HCT116 (cell line): ENCODE measurements around the gene FBXL3. TPM values are rescaled to one million over a fixed set of nuclear protein-coding genes. Genes with fewer than 3 reads are reported as not detected.

Source experiments
- ATAC-seq: fragments of 200-7000 bp; cut with Tn5 transposase; 2 replicates; pipeline ENCODE4 v1.9.1; 2020; ENCODE audit warnings: mild to moderate bottlenecking, moderate library complexity
- BruUV-seq: library from RNA; stranded (reverse); fragments of 400-500 nt; replicated peaks from 2 replicates; lab custom pipeline; 2021; lab: Mats Ljungman, UMichigan
- CTCF ChIA-PET: fragments of 300-600 bp; sonication (Branson Sonifier 250); formaldehyde crosslinking; loops from one replicate; lab custom pipeline; 2021; ENCODE audit warnings: antibody characterized with exemption; lab: Charles Lee
- POLR2A ChIA-PET: fragments of 300-600, 350-600 bp; sonication (Branson Sonifier 250); formaldehyde crosslinking; loops from one replicate; lab custom pipeline; 2021; ENCODE audit warnings: antibody characterized with exemption; lab: Charles Lee
- RAD21 ChIA-PET, 2 experiments: fragments of 300-600 bp; sonication (Branson Sonifier 250); formaldehyde crosslinking; loops; one replicate each; lab custom pipeline; 2023; ENCODE audit warnings: low total read pairs in 2 of 2; ENCODE audit not compliant: uncharacterized antibody in 2 of 2, unreplicated experiment in 2 of 2, low non-redundant PET in 1 of 2; lab: Charles Lee
- DNase-seq: peaks from one replicate; pipeline ENCODE4 v3.0.0-alpha.2; 2010; ENCODE audit warnings: low read depth, low spot score
- H2AFZ ChIP-seq: fragments of 200-600 bp; shearing (Covaris generic), sonication (generic); 2 replicates; pipeline ENCODE4 v1.6.1; 2017; ENCODE audit warnings: low read depth, mixed run types, mixed read lengths, antibody characterized with exemption, low read length; ENCODE audit not compliant: poor library complexity, severe bottlenecking
- H3K27ac ChIP-seq: 2 replicates; pipeline ENCODE4 v1.5.1; 2012; ENCODE audit warnings: low read depth, low read length
- H3K27me3 ChIP-seq: fragments of 200-600 bp; sonication (generic); 2 replicates; pipeline ENCODE4 v1.6.1; 2016; ENCODE audit warnings: mixed run types, low read length, mixed read lengths; ENCODE audit not compliant: insufficient read depth
- H3K36me3 ChIP-seq, 2 experiments: fragments of 200-500 bp in 1 of 2; fragments of 200-600 bp in 1 of 2; sonication (Bioruptor generic) in 1 of 2; sonication (generic) in 1 of 2; 2 replicates each; pipeline versions ENCODE4 v1.5.1 to v1.6.1; 2014 to 2016; ENCODE audit warnings: low read length in 2 of 2, inconsistent platforms in 1 of 2, mixed read lengths in 1 of 2, mixed run types in 1 of 2; ENCODE audit not compliant: insufficient read depth in 2 of 2, control insufficient read depth in 1 of 2
- H3K4me1 ChIP-seq, 2 experiments: fragments of 200-600 bp in 1 of 2; sonication (generic) in 1 of 2; 2 replicates each; pipeline versions ENCODE4 v1.5.1 to v1.6.1; 2012 to 2017; ENCODE audit warnings: low read length in 2 of 2, inconsistent platforms in 1 of 2, mild to moderate bottlenecking in 1 of 2, mixed read lengths in 1 of 2, mixed run types in 1 of 2, moderate library complexity in 1 of 2; ENCODE audit not compliant: insufficient read depth in 2 of 2, control insufficient read depth in 1 of 2
- H3K4me2 ChIP-seq: fragments of 200-600 bp; sonication (generic); 2 replicates; pipeline ENCODE4 v1.6.1; 2017; ENCODE audit warnings: mixed run types, low read length, mixed read lengths
- H3K4me3 ChIP-seq, 2 experiments: fragments of 200-600 bp in 1 of 2; sonication (generic) in 1 of 2; replicated peaks in 1 of 2; 2 replicates each; pipeline ENCODE4 v1.5.1; 2011 to 2016; ENCODE audit warnings: low read length in 2 of 2, control low read depth in 1 of 2, low read depth in 1 of 2, mild to moderate bottlenecking in 1 of 2, mixed read lengths in 1 of 2, mixed run types in 1 of 2
- H3K79me2 ChIP-seq: fragments of 200-600 bp; sonication (generic); 2 replicates; pipeline ENCODE4 v1.6.1; 2017; ENCODE audit warnings: mild to moderate bottlenecking, mixed run types, low read length, moderate library complexity, mixed read lengths; ENCODE audit not compliant: insufficient read depth
- H3K9ac ChIP-seq: fragments of 200-600 bp; sonication (generic); 2 replicates; pipeline ENCODE4 v1.6.1; 2016; ENCODE audit warnings: low read length, mixed read lengths
- H3K9me2 ChIP-seq: fragments of 200-600 bp; sonication (generic), shearing (Covaris generic); 2 replicates; pipeline ENCODE4 v1.6.1; 2017; ENCODE audit warnings: mixed run types, mild to moderate bottlenecking, moderate library complexity; ENCODE audit not compliant: insufficient read depth
- H3K9me3 ChIP-seq, 2 experiments: fragments of 200-500 bp in 1 of 2; fragments of 200-600 bp in 1 of 2; sonication (Bioruptor generic) in 1 of 2; sonication (generic) in 1 of 2; 2 replicates each; pipeline ENCODE4 v1.6.1; 2014 to 2017; ENCODE audit warnings: low read length in 2 of 2, mixed read lengths in 2 of 2, inconsistent platforms in 1 of 2, low read depth in 1 of 2, mild to moderate bottlenecking in 1 of 2, mixed run types in 1 of 2, moderate library complexity in 1 of 2; ENCODE audit not compliant: control insufficient read depth in 1 of 2, insufficient read depth in 1 of 2
- H4K20me1 ChIP-seq: fragments of 200-600 bp; sonication (generic), shearing (Covaris generic); 2 replicates; pipeline ENCODE4 v1.6.1; 2017; ENCODE audit warnings: mixed run types, mild to moderate bottlenecking, moderate library complexity; ENCODE audit not compliant: insufficient read depth
- CEBPB ChIP-seq: IDR thresholded peaks from 2 replicates; pipeline ENCODE4 v1.6.1; 2012; ENCODE audit warnings: low read depth
- CTCF ChIP-seq, 3 experiments: fragments of 200-600 bp in 1 of 3; sonication (generic) in 1 of 3; IDR thresholded peaks in 2 of 3; conservative IDR thresholded peaks in 1 of 3; 2 replicates each; pipeline ENCODE4 v1.5.1; 2012 to 2017; ENCODE audit warnings: low read depth in 2 of 3, low read length in 2 of 3, antibody characterized with exemption in 1 of 3, borderline replicate concordance in 1 of 3, control low read depth in 1 of 3, mild to moderate bottlenecking in 1 of 3, mixed read lengths in 1 of 3, mixed run types in 1 of 3, moderate library complexity in 1 of 3; ENCODE audit not compliant: insufficient read depth in 1 of 3
- EGR1 ChIP-seq: IDR thresholded peaks from 2 replicates; pipeline ENCODE4 v1.6.1; 2012; ENCODE audit warnings: low read depth
- ELF1 ChIP-seq: IDR thresholded peaks from 2 replicates; pipeline ENCODE4 v1.6.1; 2012; ENCODE audit warnings: low read depth, borderline replicate concordance
- EZH2 ChIP-seq: fragments of 200-600 bp; sonication (generic); IDR thresholded peaks from 2 replicates; pipeline ENCODE4 v1.6.1; 2017; ENCODE audit warnings: antibody characterized with exemption, mixed run types
- FOSL1 ChIP-seq: IDR thresholded peaks from 2 replicates; pipeline ENCODE4 v1.6.1; 2012; ENCODE audit warnings: low read depth
- JUND ChIP-seq: IDR thresholded peaks from 2 replicates; pipeline ENCODE4 v1.6.1; 2012
- MAX ChIP-seq: IDR thresholded peaks from 2 replicates; pipeline ENCODE4 v1.6.1; 2012
- POLR2A ChIP-seq: IDR thresholded peaks from 2 replicates; pipeline ENCODE4 v1.7.0; 2011; ENCODE audit warnings: borderline replicate concordance; ENCODE audit not compliant: insufficient read depth, insufficient read length; ENCODE audit errors: extremely low read depth
- POLR2AphosphoS5 ChIP-seq: IDR thresholded peaks from 2 replicates; pipeline ENCODE4 v1.6.1; 2011; ENCODE audit warnings: mild to moderate bottlenecking, low read depth, low read length, moderate library complexity
- SIN3A ChIP-seq: IDR thresholded peaks from 2 replicates; pipeline ENCODE4 v1.6.1; 2012; ENCODE audit warnings: low read depth
- SP1 ChIP-seq: IDR thresholded peaks from 2 replicates; pipeline ENCODE4 v1.6.1; 2012; ENCODE audit warnings: low read depth
- SRF ChIP-seq: IDR thresholded peaks from 2 replicates; pipeline ENCODE4 v1.6.1; 2012; ENCODE audit warnings: low read depth
- ZFX ChIP-seq: fragments of 450-650 bp; IDR thresholded peaks from 2 replicates; pipeline ENCODE4 v1.6.1; 2017
- intact Hi-C: fragments of 100-400 bp; cut with micrococcal nuclease; formaldehyde crosslinking; loops from 2 replicates; pipeline ENCODE4 v1.10.0; 2022
- total RNA-seq: library from RNA; stranded (reverse); gene quantifications from one replicate; pipeline ENCODE4 v1.2.1, GENCODE V29; 2021; ENCODE audit not compliant: unreplicated experiment
- TF ChIP-seq, protein P1 (sequence below): IDR thresholded peaks from 2 replicates; pipeline ENCODE4 v1.6.1; 2012
- TF ChIP-seq, protein P2 (sequence below): IDR thresholded peaks from 2 replicates; pipeline ENCODE4 v1.6.1; 2011; ENCODE audit warnings: mild to moderate bottlenecking, low read length, moderate library complexity; ENCODE audit not compliant: insufficient replicate concordance; ENCODE audit errors: extremely low read depth

FBXL3 gene
- total RNA-seq, 1 experiment from 2014 or later = 24.0 TPM

GRCh38 chr13:76983676-76984075, 43.3 kb downstream of the FBXL3 start:
- Histone ChIP-seq H3K79me2 (no peaks in the 10 kb centered on the region), H3K27me3 (no peaks in the 10 kb centered on the region), H3K4me1 (peaks cover 2 to 3% of the 10 kb centered on the region in 2 experiments; a peak in 1 of 4 replicates), H3K4me2 (no peak overlapping the region), H3K9me2 (no peaks in the 10 kb centered on the region), H3K27ac (no peak overlapping the region), H3K9ac (no peak overlapping the region), H3K4me3 (no peak overlapping the region), H3K9me3 (no peaks in the 10 kb centered on the region), H3K36me3 (no peaks in the 10 kb centered on the region), H4K20me1 (no peaks in the 10 kb centered on the region), H2AFZ (no peak overlapping the region)
- no TSS peak for BruUV-seq
- intact Hi-C loops = loop anchor here (5.0 to 10.0 kb wide), 2 partner anchors 1106 to 1299 kb away; no protein-coding TSS in a partner anchor
- ATAC-seq (no peak), DNase-seq (no peak)
- TF ChIP-seq POLR2A (no peak), FOSL1 (no peak), MAX (no peak), CEBPB (no peak), SIN3A (no peak), SRF (no peak), POLR2AphosphoS5 (no peak), CTCF (IDR thresholded peaks at IDR 0.05 in 2 of 3, conservative IDR thresholded peaks at IDR 0.05 in 1 of 3; ENCODE audit: borderline replicate concordance in 1 of 3, insufficient read depth in 1 of 3, low read depth in 2 of 3, low read length in 2 of 3) (no peak), JUND (no peak), SP1 (no peak), EGR1 (no peak), ZFX (no peak), ELF1 (no peak), EZH2 (no peak)
- TF ChIP-seq, protein P1, sequence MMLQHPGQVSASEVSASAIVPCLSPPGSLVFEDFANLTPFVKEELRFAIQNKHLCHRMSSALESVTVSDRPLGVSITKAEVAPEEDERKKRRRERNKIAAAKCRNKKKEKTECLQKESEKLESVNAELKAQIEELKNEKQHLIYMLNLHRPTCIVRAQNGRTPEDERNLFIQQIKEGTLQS = no peak
- TF ChIP-seq, protein P2, sequence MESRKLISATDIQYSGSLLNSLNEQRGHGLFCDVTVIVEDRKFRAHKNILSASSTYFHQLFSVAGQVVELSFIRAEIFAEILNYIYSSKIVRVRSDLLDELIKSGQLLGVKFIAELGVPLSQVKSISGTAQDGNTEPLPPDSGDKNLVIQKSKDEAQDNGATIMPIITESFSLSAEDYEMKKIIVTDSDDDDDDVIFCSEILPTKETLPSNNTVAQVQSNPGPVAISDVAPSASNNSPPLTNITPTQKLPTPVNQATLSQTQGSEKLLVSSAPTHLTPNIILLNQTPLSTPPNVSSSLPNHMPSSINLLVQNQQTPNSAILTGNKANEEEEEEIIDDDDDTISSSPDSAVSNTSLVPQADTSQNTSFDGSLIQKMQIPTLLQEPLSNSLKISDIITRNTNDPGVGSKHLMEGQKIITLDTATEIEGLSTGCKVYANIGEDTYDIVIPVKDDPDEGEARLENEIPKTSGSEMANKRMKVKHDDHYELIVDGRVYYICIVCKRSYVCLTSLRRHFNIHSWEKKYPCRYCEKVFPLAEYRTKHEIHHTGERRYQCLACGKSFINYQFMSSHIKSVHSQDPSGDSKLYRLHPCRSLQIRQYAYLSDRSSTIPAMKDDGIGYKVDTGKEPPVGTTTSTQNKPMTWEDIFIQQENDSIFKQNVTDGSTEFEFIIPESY = no peak
- ChIA-PET CTCF (interaction anchor here (0.6 kb wide), 1 partner anchor 411 kb away, joined by 4 read pairs; no protein-coding TSS in a partner anchor), POLR2A (no interaction called here), RAD21 (no interaction called here)
